Right forelimb (tissue), 1 donor: Measurements from ENCODE around the gene ICOS.

Experiments
- DNase-seq: peaks from one replicate; pipeline ENCODE4 v3.0.0-alpha.2; 2018

The ICOS gene, protein sequence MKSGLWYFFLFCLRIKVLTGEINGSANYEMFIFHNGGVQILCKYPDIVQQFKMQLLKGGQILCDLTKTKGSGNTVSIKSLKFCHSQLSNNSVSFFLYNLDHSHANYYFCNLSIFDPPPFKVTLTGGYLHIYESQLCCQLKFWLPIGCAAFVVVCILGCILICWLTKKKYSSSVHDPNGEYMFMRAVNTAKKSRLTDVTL

DNA sequence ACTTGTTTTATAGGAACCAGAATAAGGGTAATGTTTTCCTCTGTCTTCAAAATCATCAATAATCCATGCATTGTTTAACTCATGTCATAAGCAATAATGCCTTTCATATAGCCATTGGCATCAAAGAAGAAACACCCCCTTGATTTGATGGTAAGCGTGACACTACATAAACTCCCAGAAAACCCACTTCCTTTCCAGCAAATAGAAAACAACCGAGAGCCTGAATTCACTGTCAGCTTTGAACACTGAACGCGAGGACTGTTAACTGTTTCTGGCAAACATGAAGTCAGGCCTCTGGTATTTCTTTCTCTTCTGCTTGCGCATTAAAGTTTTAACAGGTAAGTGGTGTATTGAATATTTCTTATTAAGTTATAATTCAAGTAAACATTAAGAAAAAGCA lies at the start of gene ICOS:
TSS of gene ICOS (plus strand) at position 229 of the 400 bp plus-strand sequence. CDS start at position 281, 52 bp downstream.
- no peak for DNase-seq

DNA sequence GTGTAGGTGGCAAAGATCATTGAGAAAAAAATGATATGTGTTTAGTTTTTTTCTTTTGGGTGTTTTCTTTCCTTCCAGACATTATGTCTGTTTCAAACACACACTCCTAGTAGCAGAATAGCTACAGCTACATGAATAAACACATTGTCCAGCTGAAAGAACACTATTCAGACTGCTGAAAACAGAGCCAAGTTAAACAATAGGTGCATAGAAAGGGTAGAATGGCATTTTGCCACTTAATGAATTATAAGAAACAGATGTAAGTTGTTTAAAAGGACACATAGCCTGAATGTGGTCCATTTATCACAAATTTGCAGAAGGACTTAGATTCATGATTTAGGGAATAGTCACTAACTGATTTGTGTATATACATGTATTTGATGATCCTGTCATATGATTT lies 48.9 kb upstream of the ICOS start:
- no peak for DNase-seq

DNA sequence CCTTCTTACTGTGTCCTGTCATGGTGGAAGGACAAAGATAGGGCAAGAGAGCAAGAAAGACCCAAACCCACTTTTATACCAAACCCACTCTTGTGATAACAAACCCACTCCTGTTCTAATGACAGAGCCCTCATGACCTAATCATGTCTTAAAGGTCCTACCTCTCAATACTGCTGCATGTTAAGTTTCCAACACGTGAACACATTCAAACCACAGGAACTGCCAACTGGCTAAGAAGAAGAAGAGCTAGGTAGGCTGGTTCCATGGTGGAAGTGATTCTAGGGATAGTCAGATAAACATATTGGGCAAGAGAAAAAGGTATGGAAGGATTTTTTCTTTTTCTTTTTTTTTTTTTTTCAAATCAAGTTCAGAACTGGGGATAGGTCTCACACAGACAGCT lies 47.0 kb upstream of the ICOS start:
- DNase-seq = no peak

DNA sequence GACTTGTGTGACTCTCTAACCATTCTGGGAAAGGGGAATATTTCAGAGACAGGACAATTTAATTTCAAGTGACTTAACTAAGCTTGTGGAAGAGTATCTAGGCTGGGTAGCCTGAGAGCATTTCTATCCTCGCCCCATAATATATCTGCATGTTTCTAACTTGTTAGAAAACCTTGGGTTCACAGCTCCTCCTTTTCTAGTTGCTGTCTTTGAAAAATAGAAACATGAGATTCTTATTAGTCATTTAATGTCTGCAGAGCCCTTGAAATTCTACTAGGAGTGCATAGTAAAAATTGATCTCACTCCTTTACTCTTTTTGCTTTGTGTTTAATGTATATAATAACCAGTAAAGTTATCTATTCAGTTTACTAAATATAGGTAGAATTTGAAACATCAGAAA lies 46.6 kb upstream of the ICOS start:
- no peak for DNase-seq

DNA sequence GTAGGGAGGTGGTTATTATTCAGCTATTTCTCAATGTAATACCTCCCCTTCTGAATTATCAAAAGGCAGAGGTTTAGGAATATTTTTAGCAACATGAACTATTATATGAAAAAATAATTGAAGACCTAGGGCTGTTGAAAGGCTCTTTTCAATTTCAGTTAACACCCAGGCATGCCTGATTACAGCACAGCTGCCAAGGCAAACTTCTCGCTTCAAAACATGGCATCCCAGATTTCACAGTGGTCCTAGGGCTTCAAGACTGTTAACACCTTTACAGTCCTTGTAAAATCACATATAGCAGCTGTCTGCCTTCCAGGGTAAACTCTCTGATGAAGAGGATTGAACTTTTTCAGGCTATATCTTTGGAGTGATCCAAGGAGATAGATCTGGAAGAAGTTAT lies 45.8 kb upstream of the ICOS start:
- no peak for DNase-seq

DNA sequence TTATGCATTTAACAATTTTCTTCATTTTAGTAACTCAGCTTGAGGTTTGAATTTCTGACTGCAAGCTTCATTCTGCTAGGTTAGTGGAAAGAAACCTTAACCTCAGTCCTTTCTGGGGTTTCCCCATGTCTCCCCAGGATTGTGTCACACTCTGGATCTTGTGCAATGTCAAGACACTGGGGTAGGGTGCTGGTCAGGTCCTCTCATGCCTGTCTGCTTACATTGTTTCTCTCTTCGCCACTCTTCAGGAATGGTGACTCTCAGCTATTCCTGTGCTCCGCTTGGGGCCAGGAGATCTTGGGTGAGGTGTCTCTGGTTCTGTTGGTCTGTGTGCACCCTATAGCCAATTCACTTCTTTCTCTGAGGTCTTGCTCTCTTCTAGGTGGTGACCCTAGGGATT lies 45.1 kb upstream of the ICOS start:
- no peak for DNase-seq

DNA sequence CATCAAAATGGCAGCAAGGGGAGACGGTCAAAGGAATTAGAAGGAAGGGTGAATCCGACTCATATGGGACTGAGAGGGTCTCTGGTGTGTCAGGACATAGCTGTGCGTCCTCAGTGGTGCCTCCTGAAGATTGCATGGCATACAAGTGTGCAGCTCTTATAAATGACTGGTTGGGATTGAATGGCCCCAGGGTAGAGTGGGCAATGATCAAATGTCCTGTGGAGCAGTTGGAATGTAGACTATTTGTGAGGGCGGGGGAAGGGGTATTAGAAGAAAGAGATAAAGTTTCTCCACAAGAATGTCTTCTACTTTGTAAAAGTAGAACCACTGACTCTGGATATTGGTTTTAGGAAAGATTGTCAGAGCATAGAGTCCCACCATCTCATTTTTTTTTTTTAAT lies 44.4 kb upstream of the ICOS start:
- no peak for DNase-seq

DNA sequence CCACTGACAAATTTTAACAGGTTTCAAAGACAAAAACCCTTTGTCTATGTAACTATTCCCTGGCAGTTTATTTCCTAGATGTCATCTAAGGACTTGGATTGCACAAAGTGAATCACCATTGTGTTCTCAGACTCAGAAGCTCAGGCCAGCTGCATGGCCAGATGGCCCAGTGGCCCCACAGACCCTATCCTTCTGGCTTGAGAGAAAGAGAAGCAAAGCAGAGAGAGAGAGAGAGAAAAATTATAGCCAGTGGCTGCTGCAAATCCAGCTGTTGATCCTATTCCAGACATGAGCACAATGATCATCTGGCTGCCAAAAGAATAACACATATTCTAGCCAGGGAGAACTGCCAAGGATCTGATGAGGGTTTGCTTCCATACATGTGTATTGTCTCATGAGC lies 43.2 kb upstream of the ICOS start:
- DNase-seq = peak; percentile 78

DNA sequence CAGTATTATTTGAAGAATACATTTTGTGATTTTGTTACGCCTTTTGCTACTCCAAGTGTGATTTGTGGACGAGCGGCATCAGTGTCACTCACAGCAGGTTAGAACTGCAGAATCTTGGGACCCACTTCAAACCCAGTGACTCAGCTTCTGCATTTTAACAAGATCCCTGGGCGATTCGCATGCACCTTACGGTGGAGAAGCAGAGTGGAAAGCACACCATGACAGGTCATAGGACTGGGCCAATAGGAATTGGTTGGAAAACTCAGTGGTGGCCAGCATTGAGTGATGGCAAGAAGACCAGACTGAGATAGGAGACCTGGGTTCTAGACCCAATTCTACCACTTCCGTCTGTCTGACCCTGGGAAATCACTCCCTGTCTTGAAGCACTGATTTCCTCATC lies 42.7 kb upstream of the ICOS start:
- DNase-seq = no peak

DNA sequence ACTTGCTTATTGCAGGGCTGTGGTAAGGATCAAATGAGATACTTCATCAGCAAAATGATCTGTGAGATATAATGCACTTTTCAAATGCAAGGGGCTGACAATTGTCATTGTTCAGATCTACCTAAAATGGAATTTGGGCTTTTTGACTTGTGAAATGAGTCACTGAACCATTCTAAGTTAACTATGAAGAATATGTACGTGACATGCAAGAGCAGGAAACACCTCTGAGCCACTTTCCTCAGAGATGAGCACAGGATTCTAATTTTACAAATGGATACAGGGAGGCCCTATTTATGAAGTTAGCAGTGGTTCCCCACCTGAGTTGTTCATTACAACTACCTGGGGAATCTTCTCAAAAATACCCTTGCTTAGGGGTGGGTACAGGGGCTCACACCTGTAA lies 42.3 kb upstream of the ICOS start:
- DNase-seq = no peak

DNA sequence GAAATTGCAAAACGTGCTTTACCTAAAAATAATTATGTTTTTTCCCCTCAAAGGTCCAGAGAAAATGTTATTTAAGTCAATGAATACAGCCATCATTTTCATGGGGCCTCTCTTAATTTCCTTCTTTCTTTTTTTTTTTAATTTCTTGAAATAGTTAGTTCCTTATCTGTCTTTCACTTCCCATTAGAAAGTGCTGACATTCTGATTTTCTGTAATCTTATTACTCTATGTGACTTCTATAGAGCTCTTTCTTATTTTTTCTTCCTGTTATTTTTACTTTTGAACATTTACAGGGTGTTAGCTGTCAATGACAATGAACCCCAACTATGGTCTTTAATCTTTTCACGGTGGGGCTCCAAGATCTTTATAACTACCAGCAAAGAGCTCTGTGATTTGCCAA lies 39.0 kb upstream of the ICOS start:
- DNase-seq = no peak

DNA sequence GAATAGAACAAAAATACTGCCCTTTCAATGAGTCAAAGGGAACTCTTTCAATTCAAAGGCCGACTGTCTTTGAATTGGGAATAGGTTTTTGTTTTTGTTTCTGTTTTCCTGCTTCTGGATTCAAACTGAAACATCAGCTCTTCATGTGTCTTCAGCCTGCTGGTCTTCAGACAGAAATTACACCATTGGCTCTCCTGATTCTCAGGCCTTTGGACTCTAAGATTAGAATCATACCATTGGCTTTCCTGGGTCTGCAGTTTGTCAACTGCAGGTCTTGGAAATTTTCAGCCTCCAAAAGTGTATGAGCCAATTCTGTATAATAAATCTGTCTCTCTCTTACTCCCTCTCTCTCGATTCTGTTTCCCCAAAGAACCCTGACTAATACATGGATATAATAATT lies 37.9 kb upstream of the ICOS start:
- no peak for DNase-seq

DNA sequence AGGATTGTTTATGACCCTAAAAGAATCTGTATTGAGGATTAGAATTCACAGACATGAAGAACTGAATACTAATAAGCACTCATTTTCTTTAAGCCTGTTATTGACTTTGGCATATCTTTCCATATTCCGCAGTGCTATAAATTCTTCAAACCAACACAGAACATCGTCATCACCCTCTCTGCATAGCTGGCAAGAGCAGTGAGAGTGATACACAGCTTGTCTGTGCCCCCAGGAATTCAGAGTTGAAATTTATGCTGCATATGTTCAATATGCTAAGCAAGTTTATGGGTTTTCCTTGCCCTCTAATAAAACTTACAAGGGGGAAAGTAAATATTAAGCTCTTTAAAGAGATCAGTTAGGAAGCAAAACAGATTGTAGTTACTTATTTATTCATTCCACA lies 36.3 kb upstream of the ICOS start:
- DNase-seq = no peak

DNA sequence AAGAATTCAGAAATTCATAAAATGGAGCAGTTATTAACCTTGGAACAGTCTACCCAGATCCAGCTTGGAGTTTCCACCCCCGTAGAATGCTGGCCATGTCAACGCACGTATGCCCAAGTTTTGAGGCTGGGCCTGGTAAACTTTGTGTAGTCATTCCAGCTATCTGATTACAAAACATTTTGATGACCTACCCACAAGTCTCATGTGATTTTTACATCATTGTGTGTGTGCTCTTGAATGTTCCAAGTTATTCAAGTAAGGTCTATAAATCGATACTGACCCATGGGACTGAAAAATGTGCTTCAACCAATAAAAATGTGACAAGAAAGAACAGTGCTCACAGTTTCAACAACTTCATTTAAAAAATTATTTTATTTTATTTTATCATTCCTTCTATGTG lies 32.5 kb upstream of the ICOS start:
- no peak for DNase-seq

DNA sequence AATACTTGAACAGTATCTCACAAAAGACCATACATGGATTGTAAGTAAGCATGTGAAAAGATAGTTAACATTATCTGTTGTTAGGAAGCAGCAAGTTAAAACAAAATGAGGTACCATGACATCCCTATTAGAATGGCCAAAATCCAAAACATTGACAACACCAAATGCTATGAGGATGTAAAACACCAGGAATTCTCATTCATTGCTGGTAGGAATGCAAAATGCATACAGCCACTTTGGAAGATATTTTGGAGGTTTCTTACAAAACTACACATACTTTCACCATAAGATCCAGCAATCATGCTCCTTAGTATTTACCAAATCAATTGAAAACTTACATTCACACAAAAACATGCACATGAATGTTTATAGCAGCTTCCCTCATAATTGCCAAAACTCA lies 30.9 kb upstream of the ICOS start:
- no peak for DNase-seq

DNA sequence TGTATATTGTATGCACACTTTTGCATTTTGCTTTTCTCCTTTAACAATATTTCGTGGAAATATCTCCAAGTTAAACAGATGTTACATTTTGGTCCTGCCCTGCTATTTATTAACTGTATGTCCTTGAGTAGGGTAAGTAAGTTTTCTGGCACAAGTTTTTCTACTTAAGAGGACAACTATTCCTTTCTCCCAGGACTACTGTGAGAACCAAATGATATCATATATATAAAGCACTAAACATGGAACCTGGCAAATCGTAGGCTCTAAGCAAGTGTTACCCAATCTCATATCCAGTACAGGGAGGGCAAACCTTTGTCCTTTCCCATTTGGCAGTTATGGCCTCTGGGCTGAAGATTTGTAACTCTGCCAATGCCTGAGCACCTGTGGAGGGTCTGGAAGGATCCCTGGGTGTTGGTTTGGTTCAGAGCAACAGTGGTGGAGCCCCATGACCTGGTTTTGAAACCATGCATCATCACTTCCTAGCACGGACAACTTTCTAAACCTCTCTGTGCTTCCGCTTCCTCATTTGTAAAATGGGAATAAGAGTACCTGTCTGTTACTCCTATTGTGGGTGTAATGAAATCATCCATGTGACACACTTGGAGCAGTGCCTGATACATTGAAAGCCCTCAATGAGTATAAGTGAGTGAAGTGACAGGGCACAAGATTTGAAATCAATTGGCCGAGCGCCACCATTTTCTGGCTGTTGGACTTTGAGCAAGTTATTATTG lies 28.3 kb upstream of the ICOS start:
- DNase-seq = no peak

DNA sequence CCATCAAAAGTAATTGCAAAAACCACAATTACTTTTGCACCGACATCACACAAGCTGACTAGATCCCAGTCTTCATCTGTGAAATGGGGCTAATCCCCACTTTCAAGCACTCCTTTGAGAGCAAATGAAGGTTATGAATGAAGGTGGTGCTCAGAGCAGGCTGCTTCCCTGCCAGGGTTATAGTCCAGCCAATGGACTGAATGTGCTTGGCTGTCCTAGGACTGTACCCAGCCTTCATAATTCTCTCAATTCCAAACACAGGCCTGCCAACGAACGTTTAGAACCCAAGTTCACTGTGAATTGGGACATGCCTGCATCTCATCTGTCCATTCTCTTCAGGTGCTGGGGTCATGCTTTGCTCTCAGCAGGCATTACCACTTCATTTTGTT lies 27.8 kb upstream of the ICOS start:
- DNase-seq = no peak

DNA sequence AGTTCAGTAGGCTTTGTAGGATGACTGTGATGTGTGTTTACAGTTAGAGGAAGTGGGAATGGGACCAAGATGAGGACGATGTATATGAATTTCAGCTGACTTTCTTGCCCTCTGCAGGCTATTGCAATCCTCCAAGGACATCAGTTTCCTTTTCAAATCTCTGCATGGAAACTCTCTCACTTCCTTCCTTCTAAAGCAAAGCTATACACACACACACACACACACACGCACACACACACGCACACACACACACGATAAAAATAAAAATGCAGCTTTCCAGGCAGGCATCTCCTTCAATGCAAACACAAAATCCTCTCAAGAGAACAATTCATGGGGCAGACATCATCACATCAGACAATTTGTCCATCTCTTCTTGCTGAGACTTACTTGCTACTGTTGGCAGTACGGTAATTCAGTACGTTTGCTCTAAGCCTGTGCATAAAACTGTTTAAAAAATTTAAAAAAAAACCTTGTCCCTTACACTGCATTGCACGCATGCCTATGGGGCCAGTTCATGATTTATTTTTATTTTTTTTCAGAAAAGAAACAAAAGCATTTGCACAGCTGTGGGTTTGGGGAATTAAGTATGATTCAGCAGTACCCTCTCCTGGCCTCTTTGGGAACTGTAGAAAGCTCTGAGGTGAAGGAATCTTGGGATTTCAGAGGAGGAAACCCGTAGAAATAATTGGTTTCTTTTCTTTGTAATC lies 27.1 kb upstream of the ICOS start:
- peak; percentile 71 for DNase-seq

DNA sequence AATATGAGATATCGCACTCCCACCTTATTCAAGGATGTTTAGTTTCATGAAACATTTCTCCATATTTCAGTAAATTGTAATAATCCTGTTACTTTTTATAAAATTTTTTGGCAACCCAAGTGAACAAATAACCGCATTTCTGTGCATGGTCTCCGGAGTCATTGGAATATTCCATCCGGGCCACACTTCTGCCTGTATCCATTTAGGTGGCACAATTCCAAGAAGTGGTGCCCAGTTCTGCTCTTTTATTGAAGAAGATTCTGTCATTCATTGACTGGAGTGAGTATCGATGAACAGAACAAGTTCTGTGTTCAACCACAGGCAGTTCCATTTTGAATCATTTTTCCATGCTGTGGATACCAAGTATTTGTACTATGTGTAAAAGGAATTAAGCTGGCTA lies 26.6 kb upstream of the ICOS start:
- no peak for DNase-seq

DNA sequence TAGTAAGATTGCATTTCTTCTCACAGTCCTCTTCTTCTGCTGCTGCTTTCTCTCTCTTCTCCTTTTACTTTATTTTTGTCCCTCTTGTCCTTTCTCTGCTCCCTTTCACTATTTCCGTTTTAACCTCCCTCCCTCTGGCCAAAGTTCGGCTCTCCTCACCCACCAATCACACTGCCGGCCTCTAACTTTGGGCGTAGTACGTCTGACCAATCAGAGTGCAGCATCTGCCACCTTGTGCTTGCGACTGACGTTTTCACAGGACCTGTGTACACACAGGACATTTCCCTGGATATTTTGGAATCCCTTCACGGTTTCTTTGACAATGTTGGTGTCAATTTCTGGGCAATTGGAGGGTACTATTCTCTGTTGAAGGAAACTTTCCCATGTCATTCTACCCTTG lies 22.6 kb upstream of the ICOS start:
- no peak for DNase-seq

DNA sequence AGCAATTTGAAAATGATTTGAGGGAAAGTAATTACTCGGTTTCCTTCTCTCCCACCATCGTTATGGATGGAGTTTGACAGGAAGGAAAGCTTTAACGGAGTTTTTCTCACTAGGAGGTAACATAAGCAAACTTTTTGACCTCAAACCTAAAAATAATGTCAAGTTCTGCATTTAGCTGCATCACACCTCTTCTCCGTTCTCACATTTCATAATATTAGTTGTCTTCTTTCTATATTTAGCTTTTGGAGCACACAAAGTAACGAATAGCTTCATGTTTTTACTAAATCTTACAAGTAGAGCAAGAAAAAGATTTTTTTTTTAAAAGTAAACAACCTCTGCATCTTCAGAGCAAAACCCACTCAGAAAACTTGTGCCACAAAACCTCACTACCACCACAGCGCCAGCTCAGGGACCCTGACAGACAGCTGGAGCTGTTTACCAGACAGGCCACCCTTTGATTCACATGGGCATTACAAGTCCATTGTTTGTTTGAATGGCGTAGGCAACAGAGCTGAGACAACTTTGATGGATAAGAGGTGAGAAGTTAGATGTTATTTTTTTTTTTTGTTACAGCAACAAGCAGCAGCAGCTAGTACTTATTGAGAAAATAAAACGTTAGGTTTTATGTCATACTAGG lies 21.9 kb upstream of the ICOS start:
- no peak for DNase-seq

DNA sequence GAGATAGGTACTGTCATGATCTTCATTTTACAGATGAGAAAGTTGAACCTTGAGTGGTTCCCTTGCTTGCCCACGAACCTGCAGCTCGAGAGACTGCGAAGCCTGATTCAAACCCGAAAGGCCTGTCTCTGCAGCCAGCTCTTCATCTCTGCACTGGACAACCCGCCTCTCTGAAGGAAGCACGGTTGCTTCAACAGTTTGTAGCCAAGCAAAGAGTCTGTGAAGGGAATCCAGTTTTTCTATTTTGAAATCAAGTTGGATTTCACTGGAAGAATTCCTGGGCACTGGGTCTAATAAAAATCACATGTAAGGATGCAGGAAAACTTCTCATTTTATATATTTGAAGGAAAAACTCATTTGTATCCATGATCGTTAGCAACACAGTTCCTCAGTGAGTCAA lies 21.3 kb upstream of the ICOS start:
- DNase-seq = no peak

DNA sequence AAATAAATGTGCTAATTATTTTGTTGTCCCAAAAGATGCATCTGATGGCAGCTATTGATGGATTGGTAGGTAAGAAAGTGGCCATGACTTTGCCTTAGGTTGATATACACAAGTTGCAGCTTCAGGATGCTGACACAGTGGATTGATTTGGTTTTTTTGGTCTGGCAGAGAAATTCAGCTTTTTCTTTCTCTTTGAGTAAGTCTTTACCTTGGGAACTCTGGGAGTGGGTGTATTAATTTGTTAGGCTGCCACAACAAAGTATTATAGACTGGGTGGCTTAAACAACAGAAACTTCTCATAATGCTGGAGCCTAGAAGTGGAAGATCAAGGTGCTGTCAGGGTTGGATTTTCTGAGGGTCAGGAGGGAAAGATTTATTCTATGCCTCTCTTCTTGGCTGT lies 19.8 kb upstream of the ICOS start:
- DNase-seq = no peak

DNA sequence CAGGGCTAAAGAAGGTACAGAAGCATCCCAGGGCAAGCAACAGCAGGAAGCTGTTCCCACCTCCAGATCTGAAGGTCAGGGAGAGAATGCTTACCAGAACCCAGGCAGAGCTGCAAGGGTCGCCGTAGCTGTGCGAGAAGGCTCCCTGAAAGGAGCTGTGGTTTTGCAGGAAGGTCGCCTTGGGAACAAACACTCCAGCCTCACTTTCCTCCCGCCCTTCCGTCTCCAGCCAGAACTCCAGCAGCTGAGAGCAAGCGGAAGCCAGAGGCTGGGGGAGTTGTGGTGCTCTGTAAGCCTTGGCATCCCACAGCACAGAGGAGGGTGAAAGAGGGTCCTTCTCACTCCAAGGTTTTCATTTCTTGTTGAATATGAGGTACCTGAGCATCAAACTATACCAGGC lies 18.3 kb upstream of the ICOS start:
- peak; percentile 53 for DNase-seq
